Duodenal mucosa (tissue), 2 donors: ENCODE results near the gene SLF1.

Experiments
- H3K27ac ChIP-seq: one replicate; pipeline ENCODE4 v1.7.0; 2013; ENCODE audit warnings: low read depth, low read length
- H3K27me3 ChIP-seq, 2 donors: one replicate each; pipeline ENCODE4 v1.7.0; 2013; ENCODE audit warnings: low read length in 2 of 2, control low read depth in 1 of 2; ENCODE audit not compliant: insufficient read depth in 2 of 2, control insufficient read depth in 1 of 2
- H3K36me3 ChIP-seq, 2 donors: one replicate each; pipeline ENCODE4 v1.7.0; 2013; ENCODE audit warnings: low read length in 2 of 2, control low read depth in 1 of 2; ENCODE audit not compliant: insufficient read depth in 2 of 2, control insufficient read depth in 1 of 2
- H3K4me1 ChIP-seq, 2 donors: one replicate each; pipeline ENCODE4 v1.7.0; 2013; ENCODE audit warnings: low read length in 2 of 2, control low read depth in 1 of 2; ENCODE audit not compliant: insufficient read depth in 2 of 2, control insufficient read depth in 1 of 2
- H3K4me3 ChIP-seq, 2 donors: one replicate each; pipeline ENCODE4 v1.7.0; 2013; ENCODE audit warnings: low read length in 2 of 2, low read depth in 1 of 2
- H3K9ac ChIP-seq, 2 donors: one replicate each; pipeline ENCODE4 v1.7.0; 2013; ENCODE audit warnings: low read length in 2 of 2, low read depth in 1 of 2
- H3K9me3 ChIP-seq, 2 donors: one replicate each; pipeline ENCODE4 v1.7.0; 2013; ENCODE audit warnings: low read length in 2 of 2, control low read depth in 1 of 2; ENCODE audit not compliant: control insufficient read depth in 1 of 2

SLF1 gene

DNA sequence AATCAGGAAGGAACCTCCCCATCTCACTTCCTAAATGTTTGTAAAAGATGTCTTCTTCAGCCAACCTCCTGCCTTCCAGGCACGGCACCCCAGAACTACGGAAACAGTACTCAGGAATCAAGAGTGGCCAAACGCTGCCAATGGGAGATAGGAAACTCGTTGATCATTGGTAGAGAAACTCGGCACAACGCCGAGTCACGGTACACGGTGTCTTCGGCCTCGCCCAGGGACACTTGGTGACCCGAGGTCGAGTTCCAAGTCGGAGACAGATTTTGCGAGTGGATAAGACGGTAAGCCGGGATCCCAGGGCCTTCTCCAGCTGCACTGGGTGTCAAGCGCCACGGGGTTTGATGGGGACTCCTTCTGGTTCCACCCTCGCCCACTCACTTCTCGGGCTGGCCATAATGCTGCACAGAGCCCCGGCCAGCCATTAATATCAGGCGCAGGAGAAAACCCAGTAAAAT lies 408 bp upstream of the SLF1 start:
- Histone ChIP-seq H3K36me3 (no peaks in the 10 kb centered on the region), H3K9ac (peak overlapping the region; percentile 71 to 79), H3K27ac (peak overlapping the region; percentile 86), H3K27me3 (no peaks in the 10 kb centered on the region), H3K4me3 (peak overlapping the region; percentile 95 to 96), H3K4me1 (peaks cover 7 to 16% of the 10 kb centered on the region in 2 donors), H3K9me3 (no peaks in the 10 kb centered on the region)

GRCh38 chr5:94620256-94620655 lies 1.8 kb downstream of the SLF1 start:
- Histone ChIP-seq H3K9ac (no peak overlapping the region), H3K27ac (no peak overlapping the region), H3K4me3 (no peak overlapping the region), H3K9me3 (no peaks in the 10 kb centered on the region), H3K36me3 (no peaks in the 10 kb centered on the region), H3K4me1 (peaks cover 7 to 16% of the 10 kb centered on the region in 2 donors), H3K27me3 (no peaks in the 10 kb centered on the region)

DNA sequence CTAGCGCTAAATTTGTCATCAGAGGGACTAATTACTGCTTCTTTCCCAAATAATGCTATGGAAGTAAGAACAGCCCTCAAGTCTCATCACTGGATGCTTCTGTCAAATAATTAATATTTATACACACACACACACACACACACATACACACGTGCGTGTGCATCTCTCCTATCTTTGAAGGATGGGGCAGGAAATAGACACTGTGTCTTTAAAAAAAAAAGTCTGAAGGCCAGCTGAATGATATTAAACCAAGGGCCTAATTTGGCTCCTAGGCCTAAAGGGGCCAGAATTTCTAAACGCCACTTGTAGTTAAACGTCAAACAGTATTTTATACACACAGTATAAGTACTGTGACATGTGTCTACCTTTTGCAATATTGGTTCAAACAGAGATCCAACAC lies 3.3 kb downstream of the SLF1 start:
- Histone ChIP-seq H3K27ac (no peak overlapping the region), H3K9ac (no peak overlapping the region), H3K4me3 (no peak overlapping the region)

GRCh38 chr5:94623011-94623410 lies 4.5 kb downstream of the SLF1 start:
- no peak overlapping the region for H3K27ac ChIP-seq
- no peaks in the 10 kb centered on the region for H3K27me3 ChIP-seq
- H3K9ac ChIP-seq: no peak overlapping the region
- no peaks in the 10 kb centered on the region for H3K9me3 ChIP-seq
- peaks cover 3 to 9% of the 10 kb centered on the region in 2 donors for H3K4me1 ChIP-seq
- no peaks in the 10 kb centered on the region for H3K36me3 ChIP-seq
- H3K4me3 ChIP-seq: no peak overlapping the region

More for the DNA sequence above, 3.3 kb downstream of the SLF1 start:
- no peaks in the 10 kb centered on the region for H3K9me3 ChIP-seq
- no peaks in the 10 kb centered on the region for H3K36me3 ChIP-seq
- H3K27me3 ChIP-seq: no peaks in the 10 kb centered on the region
- peaks cover 7 to 16% of the 10 kb centered on the region in 2 donors for H3K4me1 ChIP-seq

DNA sequence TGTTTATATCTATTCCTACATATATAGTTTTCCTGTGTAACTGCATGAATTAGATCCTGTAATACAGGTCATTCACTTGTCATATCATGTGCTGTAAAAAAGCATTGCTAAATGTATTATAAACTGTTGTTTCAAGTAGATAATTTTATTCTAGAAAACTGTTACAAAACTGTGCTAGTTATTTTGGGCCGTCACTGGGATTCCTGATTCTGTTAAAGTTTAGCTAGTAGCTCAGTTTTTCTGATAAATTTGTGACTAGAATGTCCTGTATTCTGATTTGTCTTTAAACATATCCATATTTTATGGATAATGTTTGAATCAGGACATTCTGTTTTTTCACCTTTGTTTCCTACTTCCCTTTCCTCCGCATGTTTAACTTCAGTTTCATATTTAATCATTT lies 5.4 kb downstream of the SLF1 start:
- Histone ChIP-seq H3K4me1 (peaks cover 3 to 9% of the 10 kb centered on the region in 2 donors), H3K27ac (no peak overlapping the region), H3K4me3 (no peak overlapping the region), H3K27me3 (no peaks in the 10 kb centered on the region), H3K9me3 (no peaks in the 10 kb centered on the region), H3K9ac (no peak overlapping the region), H3K36me3 (no peaks in the 10 kb centered on the region)

GRCh38 chr5:94627191-94627590 lies 8.7 kb downstream of the SLF1 start:
- Histone ChIP-seq H3K4me1 (no peaks in the 10 kb centered on the region), H3K27ac (no peak overlapping the region), H3K27me3 (no peaks in the 10 kb centered on the region), H3K4me3 (no peak overlapping the region), H3K36me3 (peaks cover 7 to 17% of the 10 kb centered on the region in 2 donors), H3K9me3 (no peaks in the 10 kb centered on the region), H3K9ac (no peak overlapping the region)

- Histone ChIP-seq H3K9ac (no peak overlapping the region), H3K4me3 (no peak overlapping the region), H3K4me1 (no peaks in the 10 kb centered on the region), H3K9me3 (no peaks in the 10 kb centered on the region), H3K27ac (no peak overlapping the region), H3K27me3 (no peaks in the 10 kb centered on the region), H3K36me3 (peaks cover 10 to 17% of the 10 kb centered on the region in 2 donors)
These were observed 13.6 kb downstream of the SLF1 start for GRCh38 chr5:94632024-94632423.

DNA sequence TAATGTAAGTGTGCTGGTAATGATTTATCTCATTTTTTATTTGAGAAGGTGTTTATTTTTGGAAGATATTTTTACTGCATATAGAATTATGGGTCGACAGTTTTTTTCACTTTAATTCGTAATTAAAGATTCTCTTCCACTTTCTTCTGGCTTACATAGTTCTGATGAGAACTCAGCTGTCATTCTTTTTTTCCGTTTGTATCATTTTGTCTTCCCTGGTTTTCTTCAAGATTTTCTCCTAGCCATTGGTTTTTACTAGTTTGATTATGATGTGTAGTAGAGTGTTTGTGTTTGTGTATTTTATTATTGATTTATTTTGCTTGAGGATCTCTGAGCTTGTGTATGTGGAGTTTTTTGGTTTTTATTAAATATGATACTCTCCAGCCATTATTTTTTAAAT lies 21.7 kb downstream of the SLF1 start:
- Histone ChIP-seq H3K9ac (no peak overlapping the region), H3K9me3 (peaks cover 0 to 19% of the 10 kb centered on the region in 2 donors), H3K27me3 (no peaks in the 10 kb centered on the region), H3K4me3 (no peak overlapping the region), H3K27ac (no peak overlapping the region), H3K4me1 (no peaks in the 10 kb centered on the region), H3K36me3 (peaks cover 10 to 26% of the 10 kb centered on the region in 2 donors)

- no peak overlapping the region for H3K4me3 ChIP-seq
- no peak overlapping the region for H3K27ac ChIP-seq
- H3K9ac ChIP-seq: no peak overlapping the region
These were observed 26.6 kb downstream of the SLF1 start for GRCh38 chr5:94645053-94645452.

GRCh38 chr5:94646758-94647157 lies 28.3 kb downstream of the SLF1 start:
- Histone ChIP-seq H3K9me3 (no peaks in the 10 kb centered on the region), H3K4me3 (no peak overlapping the region), H3K4me1 (no peaks in the 10 kb centered on the region), H3K27ac (no peak overlapping the region), H3K36me3 (peaks cover 10 to 16% of the 10 kb centered on the region in 2 donors), H3K9ac (no peak overlapping the region), H3K27me3 (no peaks in the 10 kb centered on the region)

More at GRCh38 chr5:94645053-94645452, 26.6 kb downstream of the SLF1 start:
- H3K36me3 ChIP-seq: peaks cover 8 to 17% of the 10 kb centered on the region in 2 donors
- peaks cover 0 to 8% of the 10 kb centered on the region in 2 donors for H3K9me3 ChIP-seq
- H3K4me1 ChIP-seq: no peaks in the 10 kb centered on the region
- no peaks in the 10 kb centered on the region for H3K27me3 ChIP-seq

DNA sequence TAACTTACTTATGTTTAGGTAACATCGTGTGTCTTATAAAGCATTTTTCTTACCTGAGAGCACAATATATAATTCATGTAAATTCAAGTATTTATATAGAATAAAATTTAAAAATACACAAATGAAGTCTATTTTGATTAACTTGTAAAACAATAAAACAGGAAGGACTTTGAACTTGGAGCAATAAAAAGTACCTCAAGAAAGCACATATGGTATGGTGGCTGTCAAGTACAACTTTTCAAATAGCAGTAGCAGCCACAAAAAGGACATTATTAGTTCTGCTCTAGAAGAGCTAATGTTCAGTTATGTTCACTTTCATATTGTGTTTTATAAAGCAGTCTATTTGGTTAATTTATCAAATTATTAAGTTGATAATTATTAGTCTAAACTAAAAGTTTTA lies 31.4 kb downstream of the SLF1 start:
- Histone ChIP-seq H3K36me3 (peaks cover 10 to 14% of the 10 kb centered on the region in 2 donors), H3K9me3 (no peaks in the 10 kb centered on the region), H3K27ac (no peak overlapping the region), H3K4me1 (no peaks in the 10 kb centered on the region), H3K27me3 (no peaks in the 10 kb centered on the region), H3K4me3 (no peak overlapping the region), H3K9ac (no peak overlapping the region)
